K562 (cell line): Measurements from ENCODE around the gene TIPIN. TPM values are rescaled to one million over a fixed set of nuclear protein-coding genes. Genes with fewer than 3 reads are reported as not detected.
A peak's percentile ranks its signal among the peaks of the same experiment; 100 is the strongest.

Source experiments
- CBFB ChIP-seq: sonication (generic); formaldehyde crosslinking; IDR thresholded peaks from 2 replicates; pipeline ENCODE4 v1.4.0; 2020; ENCODE audit warnings: mild to moderate bottlenecking, missing genetic modification reagents
- CREM ChIP-seq: IDR thresholded peaks from 2 replicates; pipeline ENCODE4 v1.6.1; 2014; ENCODE audit warnings: antibody characterized with exemption, low read depth
- ETS2 ChIP-seq: IDR thresholded peaks from 2 replicates; pipeline ENCODE4 v1.6.1; 2016; ENCODE audit warnings: borderline replicate concordance, missing genetic modification characterization, mild to moderate bottlenecking, moderate library complexity, missing compliant biosample characterization; ENCODE audit not compliant: poor library complexity, severe bottlenecking
- FOXJ2 ChIP-seq: fragments of 200-800 bp; sonication (Bioruptor generic); IDR thresholded peaks from 2 replicates; pipeline ENCODE4 v1.6.1; 2016; ENCODE audit warnings: missing genetic modification characterization, missing compliant biosample characterization
- MEF2D ChIP-seq: conservative IDR thresholded peaks from 2 replicates; pipeline ENCODE4 v1.6.1; 2016; ENCODE audit warnings: low read depth, missing genetic modification characterization, missing compliant biosample characterization
- PHB2 ChIP-seq: fragments of 450-650 bp; IDR thresholded peaks from 2 replicates; pipeline ENCODE4 v1.6.1; 2017; ENCODE audit warnings: low read depth
- PRPF4 ChIP-seq: fragments of 200-400 bp; formaldehyde crosslinking; IDR thresholded peaks from one replicate; pipeline ENCODE4 v1.6.1; 2017; ENCODE audit warnings: low read length, low read depth, mild to moderate bottlenecking; ENCODE audit not compliant: insufficient read depth, poor library complexity, severe bottlenecking
- RFX1 ChIP-seq: fragments of 450-650 bp; IDR thresholded peaks from 2 replicates; pipeline ENCODE4 v1.6.1; 2016; ENCODE audit warnings: mild to moderate bottlenecking, moderate library complexity
- SMAD3 ChIP-seq: fragments of 450-650 bp; formaldehyde crosslinking; conservative IDR thresholded peaks from 2 replicates; pipeline ENCODE4 v1.4.0; 2020; ENCODE audit warnings: mild to moderate bottlenecking
- SMARCE1 ChIP-seq: fragments of 450-650 bp; IDR thresholded peaks from 2 replicates; pipeline ENCODE4 v1.7.1; 2016; ENCODE audit warnings: mild to moderate bottlenecking
- ZNF561 ChIP-seq: fragments of 450-650 bp; formaldehyde crosslinking; conservative IDR thresholded peaks from 2 replicates; pipeline ENCODE4 v1.4.0; 2020; ENCODE audit warnings: mild to moderate bottlenecking, moderate library complexity
- polyA plus RNA-seq, 8 experiments: library from polyadenylated mRNA; depleted of rRNA in 4 of 8; stranded (reverse) in 5 of 8; unstranded in 3 of 8; fragments of >200 nt; fragmentation: Nextera tagmentation in 2 of 8; fragmentation: Illumina TruSeq in 1 of 8; extraction: Ambion mirVana in 2 of 8; extraction: Trizol in 1 of 8; gene quantifications; 2 replicates each; pipeline versions ENCODE4 v1.2.1 to v1.2.3, GENCODE V29; 2011 to 2014; ENCODE audit warnings: inconsistent platforms in 1 of 8, missing spikeins in 1 of 8
- total RNA-seq, 7 experiments: library from RNA; depleted of rRNA in 6 of 7; stranded (reverse); fragments of >200 nt in 6 of 7; fragmentation: Illumina TruSeq in 2 of 7; extraction: Trizol in 2 of 7; gene quantifications; 2 replicates each; pipeline versions ENCODE4 v1.2.1 to v1.2.3, GENCODE V29; 2011 to 2021; ENCODE audit warnings: low replicate concordance in 1 of 7
- TF ChIP-seq, protein P1 (sequence below): fragments of 450-650 bp; IDR thresholded peaks from 2 replicates; pipeline ENCODE4 v1.6.1; 2016; ENCODE audit warnings: mild to moderate bottlenecking, moderate library complexity
- TF ChIP-seq, protein P2 (sequence below): fragments of 450-650 bp; conservative IDR thresholded peaks from 2 replicates; pipeline ENCODE4 v1.6.1; 2016; ENCODE audit warnings: missing genetic modification characterization, low read depth, mild to moderate bottlenecking, control low read depth, missing compliant biosample characterization
- TF ChIP-seq, protein P3 (sequence below), 2 experiments: fragments of 450-650 bp in 1 of 2; sonication (generic) in 1 of 2; formaldehyde crosslinking; conservative IDR thresholded peaks; 2 replicates each; pipeline versions ENCODE4 v1.4.0 to v1.8.1; 2020 to 2022; ENCODE audit warnings: mild to moderate bottlenecking in 1 of 2, missing genetic modification reagents in 1 of 2

Gene TIPIN
- total and polyA plus RNA-seq, 9 of the 15 experiments (the other 6 are each of a cell fraction or from before 2014, with no cell fraction given) = 22.9 to 61.4 (median 42.0) TPM

- TF ChIP-seq, protein P1, sequence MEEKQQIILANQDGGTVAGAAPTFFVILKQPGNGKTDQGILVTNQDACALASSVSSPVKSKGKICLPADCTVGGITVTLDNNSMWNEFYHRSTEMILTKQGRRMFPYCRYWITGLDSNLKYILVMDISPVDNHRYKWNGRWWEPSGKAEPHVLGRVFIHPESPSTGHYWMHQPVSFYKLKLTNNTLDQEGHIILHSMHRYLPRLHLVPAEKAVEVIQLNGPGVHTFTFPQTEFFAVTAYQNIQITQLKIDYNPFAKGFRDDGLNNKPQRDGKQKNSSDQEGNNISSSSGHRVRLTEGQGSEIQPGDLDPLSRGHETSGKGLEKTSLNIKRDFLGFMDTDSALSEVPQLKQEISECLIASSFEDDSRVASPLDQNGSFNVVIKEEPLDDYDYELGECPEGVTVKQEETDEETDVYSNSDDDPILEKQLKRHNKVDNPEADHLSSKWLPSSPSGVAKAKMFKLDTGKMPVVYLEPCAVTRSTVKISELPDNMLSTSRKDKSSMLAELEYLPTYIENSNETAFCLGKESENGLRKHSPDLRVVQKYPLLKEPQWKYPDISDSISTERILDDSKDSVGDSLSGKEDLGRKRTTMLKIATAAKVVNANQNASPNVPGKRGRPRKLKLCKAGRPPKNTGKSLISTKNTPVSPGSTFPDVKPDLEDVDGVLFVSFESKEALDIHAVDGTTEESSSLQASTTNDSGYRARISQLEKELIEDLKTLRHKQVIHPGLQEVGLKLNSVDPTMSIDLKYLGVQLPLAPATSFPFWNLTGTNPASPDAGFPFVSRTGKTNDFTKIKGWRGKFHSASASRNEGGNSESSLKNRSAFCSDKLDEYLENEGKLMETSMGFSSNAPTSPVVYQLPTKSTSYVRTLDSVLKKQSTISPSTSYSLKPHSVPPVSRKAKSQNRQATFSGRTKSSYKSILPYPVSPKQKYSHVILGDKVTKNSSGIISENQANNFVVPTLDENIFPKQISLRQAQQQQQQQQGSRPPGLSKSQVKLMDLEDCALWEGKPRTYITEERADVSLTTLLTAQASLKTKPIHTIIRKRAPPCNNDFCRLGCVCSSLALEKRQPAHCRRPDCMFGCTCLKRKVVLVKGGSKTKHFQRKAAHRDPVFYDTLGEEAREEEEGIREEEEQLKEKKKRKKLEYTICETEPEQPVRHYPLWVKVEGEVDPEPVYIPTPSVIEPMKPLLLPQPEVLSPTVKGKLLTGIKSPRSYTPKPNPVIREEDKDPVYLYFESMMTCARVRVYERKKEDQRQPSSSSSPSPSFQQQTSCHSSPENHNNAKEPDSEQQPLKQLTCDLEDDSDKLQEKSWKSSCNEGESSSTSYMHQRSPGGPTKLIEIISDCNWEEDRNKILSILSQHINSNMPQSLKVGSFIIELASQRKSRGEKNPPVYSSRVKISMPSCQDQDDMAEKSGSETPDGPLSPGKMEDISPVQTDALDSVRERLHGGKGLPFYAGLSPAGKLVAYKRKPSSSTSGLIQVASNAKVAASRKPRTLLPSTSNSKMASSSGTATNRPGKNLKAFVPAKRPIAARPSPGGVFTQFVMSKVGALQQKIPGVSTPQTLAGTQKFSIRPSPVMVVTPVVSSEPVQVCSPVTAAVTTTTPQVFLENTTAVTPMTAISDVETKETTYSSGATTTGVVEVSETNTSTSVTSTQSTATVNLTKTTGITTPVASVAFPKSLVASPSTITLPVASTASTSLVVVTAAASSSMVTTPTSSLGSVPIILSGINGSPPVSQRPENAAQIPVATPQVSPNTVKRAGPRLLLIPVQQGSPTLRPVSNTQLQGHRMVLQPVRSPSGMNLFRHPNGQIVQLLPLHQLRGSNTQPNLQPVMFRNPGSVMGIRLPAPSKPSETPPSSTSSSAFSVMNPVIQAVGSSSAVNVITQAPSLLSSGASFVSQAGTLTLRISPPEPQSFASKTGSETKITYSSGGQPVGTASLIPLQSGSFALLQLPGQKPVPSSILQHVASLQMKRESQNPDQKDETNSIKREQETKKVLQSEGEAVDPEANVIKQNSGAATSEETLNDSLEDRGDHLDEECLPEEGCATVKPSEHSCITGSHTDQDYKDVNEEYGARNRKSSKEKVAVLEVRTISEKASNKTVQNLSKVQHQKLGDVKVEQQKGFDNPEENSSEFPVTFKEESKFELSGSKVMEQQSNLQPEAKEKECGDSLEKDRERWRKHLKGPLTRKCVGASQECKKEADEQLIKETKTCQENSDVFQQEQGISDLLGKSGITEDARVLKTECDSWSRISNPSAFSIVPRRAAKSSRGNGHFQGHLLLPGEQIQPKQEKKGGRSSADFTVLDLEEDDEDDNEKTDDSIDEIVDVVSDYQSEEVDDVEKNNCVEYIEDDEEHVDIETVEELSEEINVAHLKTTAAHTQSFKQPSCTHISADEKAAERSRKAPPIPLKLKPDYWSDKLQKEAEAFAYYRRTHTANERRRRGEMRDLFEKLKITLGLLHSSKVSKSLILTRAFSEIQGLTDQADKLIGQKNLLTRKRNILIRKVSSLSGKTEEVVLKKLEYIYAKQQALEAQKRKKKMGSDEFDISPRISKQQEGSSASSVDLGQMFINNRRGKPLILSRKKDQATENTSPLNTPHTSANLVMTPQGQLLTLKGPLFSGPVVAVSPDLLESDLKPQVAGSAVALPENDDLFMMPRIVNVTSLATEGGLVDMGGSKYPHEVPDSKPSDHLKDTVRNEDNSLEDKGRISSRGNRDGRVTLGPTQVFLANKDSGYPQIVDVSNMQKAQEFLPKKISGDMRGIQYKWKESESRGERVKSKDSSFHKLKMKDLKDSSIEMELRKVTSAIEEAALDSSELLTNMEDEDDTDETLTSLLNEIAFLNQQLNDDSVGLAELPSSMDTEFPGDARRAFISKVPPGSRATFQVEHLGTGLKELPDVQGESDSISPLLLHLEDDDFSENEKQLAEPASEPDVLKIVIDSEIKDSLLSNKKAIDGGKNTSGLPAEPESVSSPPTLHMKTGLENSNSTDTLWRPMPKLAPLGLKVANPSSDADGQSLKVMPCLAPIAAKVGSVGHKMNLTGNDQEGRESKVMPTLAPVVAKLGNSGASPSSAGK = no peak
- TF ChIP-seq SMARCE1 (peak; percentile 77), FOXJ2 (tag) (no peak), RFX1 (no peak), CBFB (CRISPR knock-in tag) (no peak), PHB2 (peak; percentile 32; the same call in 1 of the 2 replicates), CREM (0 out of 2 replicates have a peak, but pooled peaks have one; percentile 6), ETS2 (no peak), PRPF4 (no peak), SMAD3 (CRISPR knock-in tag) (no peak), MEF2D (tag) (no peak), ZNF561 (CRISPR knock-in tag) (no peak)
- TF ChIP-seq, protein P2, sequence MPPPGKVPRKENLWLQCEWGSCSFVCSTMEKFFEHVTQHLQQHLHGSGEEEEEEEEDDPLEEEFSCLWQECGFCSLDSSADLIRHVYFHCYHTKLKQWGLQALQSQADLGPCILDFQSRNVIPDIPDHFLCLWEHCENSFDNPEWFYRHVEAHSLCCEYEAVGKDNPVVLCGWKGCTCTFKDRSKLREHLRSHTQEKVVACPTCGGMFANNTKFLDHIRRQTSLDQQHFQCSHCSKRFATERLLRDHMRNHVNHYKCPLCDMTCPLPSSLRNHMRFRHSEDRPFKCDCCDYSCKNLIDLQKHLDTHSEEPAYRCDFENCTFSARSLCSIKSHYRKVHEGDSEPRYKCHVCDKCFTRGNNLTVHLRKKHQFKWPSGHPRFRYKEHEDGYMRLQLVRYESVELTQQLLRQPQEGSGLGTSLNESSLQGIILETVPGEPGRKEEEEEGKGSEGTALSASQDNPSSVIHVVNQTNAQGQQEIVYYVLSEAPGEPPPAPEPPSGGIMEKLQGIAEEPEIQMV (tag) = no peak
- TF ChIP-seq, protein P3, sequence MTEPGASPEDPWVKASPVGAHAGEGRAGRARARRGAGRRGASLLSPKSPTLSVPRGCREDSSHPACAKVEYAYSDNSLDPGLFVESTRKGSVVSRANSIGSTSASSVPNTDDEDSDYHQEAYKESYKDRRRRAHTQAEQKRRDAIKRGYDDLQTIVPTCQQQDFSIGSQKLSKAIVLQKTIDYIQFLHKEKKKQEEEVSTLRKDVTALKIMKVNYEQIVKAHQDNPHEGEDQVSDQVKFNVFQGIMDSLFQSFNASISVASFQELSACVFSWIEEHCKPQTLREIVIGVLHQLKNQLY (CRISPR knock-in tag; conservative IDR thresholded peaks at IDR 0.05) = no peak
Observed at GRCh38 chr15:66291816-66292570, 64.5 kb downstream of the TIPIN start (continued).
